PC-9 (cell line): ENCODE measurements around the gene DHRS7B. TPM values are rescaled to one million over a fixed set of nuclear protein-coding genes. Genes with fewer than 3 reads are reported as not detected.

Source experiments
- BruUV-seq: library from RNA; stranded (reverse); fragments of 400-500 nt; replicated peaks from 2 replicates; lab custom pipeline; 2021; lab: Mats Ljungman, UMichigan
- CTCF ChIA-PET: fragments of 300-600 bp; sonication (Branson Sonifier 250); formaldehyde crosslinking; loops from one replicate; lab custom pipeline; 2022; ENCODE audit warnings: antibody characterized with exemption; lab: Charles Lee
- POLR2A ChIA-PET: fragments of 300-600 bp; sonication (Branson Sonifier 250); formaldehyde crosslinking; loops from one replicate; lab custom pipeline; 2022; ENCODE audit warnings: antibody characterized with exemption; ENCODE audit not compliant: unreplicated experiment; lab: Charles Lee
- DNase-seq, 2 experiments: peaks; one replicate each; pipeline versions ENCODE4 v3.0.0 to v3.0.0-alpha.2; 2015 to 2022; ENCODE audit warnings: mixed read lengths in 1 of 2
- H2AFZ ChIP-seq: fragments of 200-600 bp; sonication (generic); 2 replicates; pipeline ENCODE4 v1.8.1; 2017; ENCODE audit warnings: antibody characterized with exemption
- H3F3A ChIP-seq: fragments of 200-600 bp; sonication (generic); 2 replicates; pipeline ENCODE4 v1.8.1; 2017; ENCODE audit warnings: antibody characterized with exemption, mild to moderate bottlenecking, low read depth; ENCODE audit not compliant: insufficient read depth
- H3K27ac ChIP-seq: fragments of 200-600 bp; sonication (generic); 2 replicates; pipeline ENCODE4 v1.6.1; 2016; ENCODE audit warnings: mixed run types
- H3K27me3 ChIP-seq: fragments of 200-600 bp; sonication (generic); 2 replicates; pipeline ENCODE4 v1.6.1; 2016; ENCODE audit warnings: low read depth, mixed run types; ENCODE audit not compliant: insufficient read depth
- H3K36me3 ChIP-seq: fragments of 200-600 bp; sonication (generic); 2 replicates; pipeline ENCODE4 v1.6.1; 2016; ENCODE audit warnings: low read depth, mixed run types
- H3K4me1 ChIP-seq: fragments of 200-600 bp; sonication (generic); replicated peaks from 2 replicates; pipeline ENCODE4 v1.6.1; 2016; ENCODE audit warnings: mixed run types; ENCODE audit not compliant: insufficient read depth
- H3K4me2 ChIP-seq: fragments of 200-600 bp; sonication (generic); 2 replicates; pipeline ENCODE4 v1.6.1; 2017; ENCODE audit warnings: mixed run types
- H3K4me3 ChIP-seq: fragments of 200-600 bp; sonication (generic); 2 replicates; pipeline ENCODE4 v1.6.1; 2016; ENCODE audit warnings: mixed run types
- H3K79me2 ChIP-seq: fragments of 200-600 bp; sonication (generic); 2 replicates; pipeline ENCODE4 v1.6.1; 2017; ENCODE audit warnings: low read depth, mixed run types
- H3K9me2 ChIP-seq: fragments of 200-600 bp; sonication (generic); 2 replicates; pipeline ENCODE4 v1.8.1; 2017; ENCODE audit warnings: mild to moderate bottlenecking; ENCODE audit not compliant: insufficient read depth
- H3K9me3 ChIP-seq: fragments of 200-600 bp; sonication (generic); 2 replicates; pipeline ENCODE4 v1.8.1; 2016; ENCODE audit warnings: low read depth; ENCODE audit not compliant: insufficient read depth
- H4K20me1 ChIP-seq: fragments of 200-600 bp; sonication (generic); 2 replicates; pipeline ENCODE4 v1.8.1; 2017; ENCODE audit not compliant: insufficient read depth
- EZH2 ChIP-seq: fragments of 200-600 bp; sonication (generic); IDR thresholded peaks from 2 replicates; pipeline ENCODE4 v1.8.0; 2017; ENCODE audit warnings: antibody characterized with exemption, low read depth
- intact Hi-C: fragments of 100-400 bp; cut with micrococcal nuclease; formaldehyde crosslinking; loops from one replicate; pipeline ENCODE4 v1.10.0; 2022; ENCODE audit not compliant: unreplicated experiment
- total RNA-seq: library from RNA; stranded (reverse); gene quantifications from 2 replicates; pipeline ENCODE4 v1.2.3, GENCODE V29; 2021
- TF ChIP-seq, protein P1 (sequence below): fragments of 200-600 bp; sonication (generic); conservative IDR thresholded peaks from 2 replicates; pipeline ENCODE4 v1.6.1; 2017; ENCODE audit warnings: mixed run types, antibody characterized with exemption, mild to moderate bottlenecking, moderate library complexity

The DHRS7B gene
- total RNA-seq, 1 experiment from 2014 or later, result 27.9 TPM

DNA sequence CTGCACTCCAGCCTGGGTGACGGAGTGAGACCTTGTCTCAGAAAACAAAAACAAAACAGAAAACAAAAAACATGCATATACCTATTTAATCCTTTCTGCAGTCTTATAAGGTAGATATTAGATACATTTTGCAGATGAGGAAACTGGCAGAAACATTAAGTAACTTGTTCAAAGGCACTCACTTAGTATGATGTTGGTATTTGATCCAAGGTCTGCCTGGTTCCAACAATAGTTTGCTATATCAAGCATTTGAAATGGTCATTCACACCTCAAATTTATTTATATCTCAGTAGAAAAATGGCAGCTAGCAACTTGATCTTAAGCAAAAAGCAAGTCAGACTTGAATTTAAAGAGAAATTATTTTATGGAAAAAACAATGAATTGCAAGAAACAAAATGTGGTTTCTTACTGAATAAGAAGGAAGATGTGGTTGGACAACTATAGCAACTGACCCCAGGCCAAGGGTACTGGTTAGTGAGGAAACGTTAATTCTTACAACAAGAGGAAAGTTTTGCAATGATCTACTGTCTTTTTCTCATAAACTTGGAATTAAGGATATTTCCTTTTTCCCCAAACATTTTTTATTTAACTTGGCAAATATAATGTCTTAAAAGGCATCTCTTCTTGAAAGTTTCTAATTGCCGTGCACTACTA, 19.7 kb downstream of the DHRS7B start:
- Histone ChIP-seq H4K20me1 (no peaks in the 10 kb centered on the region), H2AFZ (no peak overlapping the region), H3K27ac (no peak overlapping the region), H3K36me3 (no peaks in the 10 kb centered on the region), H3K4me3 (no peak overlapping the region), H3K27me3 (no peaks in the 10 kb centered on the region), H3K9me3 (no peaks in the 10 kb centered on the region; the same call in 1 of the 2 replicates), H3F3A (no peaks in the 10 kb centered on the region), H3K79me2 (no peaks in the 10 kb centered on the region), H3K4me2 (no peak overlapping the region), H3K9me2 (no peaks in the 10 kb centered on the region), H3K4me1 (no peaks in the 10 kb centered on the region)
- CTCF ChIA-PET, result no interaction called here
- no peak for TF ChIP-seq EZH2
- TF ChIP-seq, protein P1, sequence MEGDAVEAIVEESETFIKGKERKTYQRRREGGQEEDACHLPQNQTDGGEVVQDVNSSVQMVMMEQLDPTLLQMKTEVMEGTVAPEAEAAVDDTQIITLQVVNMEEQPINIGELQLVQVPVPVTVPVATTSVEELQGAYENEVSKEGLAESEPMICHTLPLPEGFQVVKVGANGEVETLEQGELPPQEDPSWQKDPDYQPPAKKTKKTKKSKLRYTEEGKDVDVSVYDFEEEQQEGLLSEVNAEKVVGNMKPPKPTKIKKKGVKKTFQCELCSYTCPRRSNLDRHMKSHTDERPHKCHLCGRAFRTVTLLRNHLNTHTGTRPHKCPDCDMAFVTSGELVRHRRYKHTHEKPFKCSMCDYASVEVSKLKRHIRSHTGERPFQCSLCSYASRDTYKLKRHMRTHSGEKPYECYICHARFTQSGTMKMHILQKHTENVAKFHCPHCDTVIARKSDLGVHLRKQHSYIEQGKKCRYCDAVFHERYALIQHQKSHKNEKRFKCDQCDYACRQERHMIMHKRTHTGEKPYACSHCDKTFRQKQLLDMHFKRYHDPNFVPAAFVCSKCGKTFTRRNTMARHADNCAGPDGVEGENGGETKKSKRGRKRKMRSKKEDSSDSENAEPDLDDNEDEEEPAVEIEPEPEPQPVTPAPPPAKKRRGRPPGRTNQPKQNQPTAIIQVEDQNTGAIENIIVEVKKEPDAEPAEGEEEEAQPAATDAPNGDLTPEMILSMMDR, result no peak
- no TSS peak for BruUV-seq
- POLR2A ChIA-PET, result no interaction called here
- DNase-seq, result no peak
- intact Hi-C loops, result no loop called here

DNA sequence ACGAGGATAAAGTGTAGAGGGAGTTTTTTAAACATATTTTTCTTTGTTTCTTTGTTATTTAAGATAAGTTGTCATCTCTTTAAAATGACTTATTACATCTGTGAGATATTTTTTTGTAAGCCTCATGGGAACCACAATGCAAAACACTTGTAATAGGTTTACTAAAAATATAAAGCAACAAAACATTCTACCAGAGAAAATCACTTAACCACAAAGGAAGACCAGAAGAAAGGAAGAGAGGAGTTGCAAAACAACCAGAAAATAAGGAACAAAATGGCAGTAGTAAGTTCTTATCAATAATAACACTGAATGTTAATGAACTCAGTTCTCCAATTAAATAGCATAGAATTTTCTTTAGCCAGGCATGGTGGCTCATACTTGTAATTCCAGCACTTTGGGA, 22.9 kb downstream of the DHRS7B start:
- intact Hi-C loops, result no loop called here
- H3K27ac ChIP-seq, result no peak overlapping the region
- H3K9me2 ChIP-seq, result no peaks in the 10 kb centered on the region
- H4K20me1 ChIP-seq, result no peaks in the 10 kb centered on the region
- no peaks in the 10 kb centered on the region for H3K79me2 ChIP-seq
- no peak overlapping the region for H3K4me2 ChIP-seq
- no peak overlapping the region for H3K4me3 ChIP-seq
- no peak overlapping the region for H2AFZ ChIP-seq
- BruUV-seq, result no TSS peak
- CTCF ChIA-PET, result no interaction called here
- TF ChIP-seq, protein P1, result no peak
- no peak for TF ChIP-seq EZH2
- POLR2A ChIA-PET, result no interaction called here
- DNase-seq, result no peak
- no peaks in the 10 kb centered on the region; the same call in 1 of the 2 replicates for H3K9me3 ChIP-seq
- no peaks in the 10 kb centered on the region for H3K4me1 ChIP-seq
- H3K27me3 ChIP-seq, result no peaks in the 10 kb centered on the region
- H3F3A ChIP-seq, result no peaks in the 10 kb centered on the region
- H3K36me3 ChIP-seq, result no peaks in the 10 kb centered on the region

DNA sequence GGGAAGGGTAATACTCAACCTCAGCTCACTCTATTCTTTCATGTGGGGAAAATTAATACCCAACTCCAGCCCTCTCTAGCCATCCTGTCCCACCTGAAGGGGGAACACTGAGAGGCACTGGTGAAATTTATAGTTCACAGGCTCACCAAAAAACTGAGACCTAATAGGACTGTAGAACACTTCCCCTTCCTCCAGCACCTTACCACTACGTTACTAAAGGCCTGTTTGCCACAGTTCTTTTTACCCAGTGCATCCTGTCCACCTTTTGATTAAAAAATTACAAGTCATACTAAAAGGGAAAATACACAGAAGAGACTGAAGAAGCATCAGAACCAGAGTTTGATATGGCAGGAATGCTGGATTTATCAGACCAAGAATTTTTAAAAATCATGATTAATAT, 26.0 kb downstream of the DHRS7B start:
- Histone ChIP-seq H3F3A (no peaks in the 10 kb centered on the region), H3K4me1 (no peaks in the 10 kb centered on the region), H2AFZ (no peak overlapping the region), H3K36me3 (no peaks in the 10 kb centered on the region), H3K27ac (no peak overlapping the region), H3K9me3 (no peaks in the 10 kb centered on the region; the same call in 1 of the 2 replicates), H3K9me2 (no peaks in the 10 kb centered on the region), H3K79me2 (no peaks in the 10 kb centered on the region), H4K20me1 (no peaks in the 10 kb centered on the region), H3K4me3 (no peak overlapping the region), H3K27me3 (no peaks in the 10 kb centered on the region), H3K4me2 (no peak overlapping the region)
- DNase-seq, result no peak
- TF ChIP-seq, protein P1, result no peak
- no peak for TF ChIP-seq EZH2
- ChIA-PET POLR2A (no interaction called here), CTCF (no interaction called here)
- intact Hi-C loops, result no loop called here
- BruUV-seq, result no TSS peak
